ENCODE data around the gene MAGI1.

GRCh38 chr3:65884071-65884470 is 154.6 kb downstream of the MAGI1 start:
- TF ChIP-seq CTCF (IDR thresholded peaks at IDR 0.05) = no peak
- TF ChIP-seq POLR2A (IDR thresholded peaks at IDR 0.05) = no peak
